H1 (cell line): ENCODE data around the gene VTI1B. TPM values are rescaled to one million over a fixed set of nuclear protein-coding genes. Genes with fewer than 3 reads are reported as not detected.

Experiments
- CTCF ChIA-PET: fragments of 300-600 bp; sonication (Branson Sonifier 250); formaldehyde crosslinking; loops from one replicate; lab custom pipeline; 2021; ENCODE audit not compliant: partially characterized antibody; lab: Charles Lee
- POLR2A ChIA-PET: fragments of 300-600 bp; sonication (Branson Sonifier 250); formaldehyde crosslinking; loops from one replicate; lab custom pipeline; 2021; ENCODE audit warnings: inconsistent platforms; ENCODE audit not compliant: partially characterized antibody; lab: Charles Lee
- DNase-seq, 2 experiments: peaks; one replicate each; pipeline versions ENCODE4 v3.0.0 to v3.0.0-alpha.2; 2010 to 2022; ENCODE audit warnings: low spot score in 2 of 2, low read depth in 1 of 2, mixed read lengths in 1 of 2
- FAIRE-seq: peaks from 2 replicates; lab custom pipeline; 2011; peaks lifted over from hg19 to GRCh38; lab: Jason Lieb, UNC
- H2AFZ ChIP-seq: 2 replicates; pipeline ENCODE4 v1.8.1; 2012; ENCODE audit warnings: low read length, inconsistent platforms
- H2AK5ac ChIP-seq: 2 replicates; pipeline ENCODE4 v1.6.1; 2013; ENCODE audit warnings: low read depth, low read length
- H2BK120ac ChIP-seq: replicated peaks from 2 replicates; pipeline ENCODE3; 2013; ENCODE audit warnings: low read depth, low read length, inconsistent platforms
- H2BK12ac ChIP-seq: 2 replicates; pipeline ENCODE4 v1.6.1; 2013; ENCODE audit warnings: low read depth, low read length
- H2BK15ac ChIP-seq: 2 replicates; pipeline ENCODE4 v1.6.1; 2013; ENCODE audit warnings: low read length
- H2BK20ac ChIP-seq: 2 replicates; pipeline ENCODE4 v1.6.1; 2013; ENCODE audit warnings: low read length
- H2BK5ac ChIP-seq: 2 replicates; pipeline ENCODE4 v1.6.1; 2013; ENCODE audit warnings: low read depth, low read length
- H3K14ac ChIP-seq: 2 replicates; pipeline ENCODE4 v1.6.1; 2013; ENCODE audit warnings: inconsistent platforms; ENCODE audit not compliant: insufficient read length
- H3K18ac ChIP-seq: 2 replicates; pipeline ENCODE4 v1.6.1; 2013; ENCODE audit warnings: low read length; ENCODE audit errors: extremely low read depth
- H3K23ac ChIP-seq: 2 replicates; pipeline ENCODE4 v1.6.1; 2013; ENCODE audit warnings: inconsistent platforms; ENCODE audit not compliant: insufficient read length
- H3K23me2 ChIP-seq: 2 replicates; pipeline ENCODE4 v1.6.1; 2013; ENCODE audit warnings: low read depth, low read length
- H3K27ac ChIP-seq: 2 replicates; pipeline ENCODE4 v1.6.1; 2011; ENCODE audit warnings: low read depth, low read length, inconsistent platforms
- H3K27me3 ChIP-seq, 4 experiments: replicated peaks in 1 of 4; 1 replicate in 1 of 4; 2 replicates in 3 of 4; pipeline versions ENCODE4 v1.6.1 to v1.8.1; 2011 to 2013; ENCODE audit warnings: low read length in 3 of 4, mild to moderate bottlenecking in 3 of 4, inconsistent platforms in 2 of 4, mixed read lengths in 2 of 4, moderate library complexity in 1 of 4; ENCODE audit not compliant: control insufficient read depth in 3 of 4, insufficient read depth in 3 of 4; ENCODE audit errors: extremely low read depth in 1 of 4
- H3K36me3 ChIP-seq, 4 experiments: 2 replicates each; pipeline versions ENCODE4 v1.6.1 to v1.8.1; 2011 to 2013; ENCODE audit warnings: mild to moderate bottlenecking in 4 of 4, low read length in 3 of 4, moderate library complexity in 2 of 4, control low read depth in 1 of 4, inconsistent platforms in 1 of 4; ENCODE audit not compliant: insufficient read depth in 4 of 4, control insufficient read depth in 2 of 4
- H3K4ac ChIP-seq: replicated peaks from 2 replicates; pipeline ENCODE3; 2013; ENCODE audit warnings: low read length, low read depth, mixed read lengths, inconsistent platforms; ENCODE audit not compliant: insufficient read length
- H3K4me1 ChIP-seq, 4 experiments: replicated peaks in 1 of 4; 1 replicate in 1 of 4; 2 replicates in 3 of 4; pipeline versions ENCODE4 v1.6.1 to v1.8.1; 2011 to 2013; ENCODE audit warnings: low read length in 3 of 4, inconsistent platforms in 2 of 4, mixed read lengths in 1 of 4; ENCODE audit not compliant: insufficient read depth in 4 of 4, control insufficient read depth in 3 of 4
- H3K4me2 ChIP-seq, 2 experiments: 2 replicates each; pipeline versions ENCODE4 v1.6.1 to v1.8.1; 2011 to 2013; ENCODE audit warnings: low read depth in 2 of 2, low read length in 2 of 2, control low read depth in 1 of 2, inconsistent platforms in 1 of 2, mild to moderate bottlenecking in 1 of 2; ENCODE audit not compliant: insufficient read depth in 1 of 2
- H3K4me3 ChIP-seq, 4 experiments: fragments of 200-600, 300-600 bp in 1 of 4; sonication (generic), shearing (Covaris generic), sonication (Bioruptor Twin) in 1 of 4; 2 replicates each; pipeline versions ENCODE4 v1.5.1 to v1.8.1; 2011 to 2016; ENCODE audit warnings: low read length in 4 of 4, low read depth in 3 of 4, control low read depth in 2 of 4, inconsistent platforms in 2 of 4, mild to moderate bottlenecking in 2 of 4, mixed read lengths in 1 of 4, moderate library complexity in 1 of 4; ENCODE audit not compliant: insufficient read depth in 2 of 4; ENCODE audit errors: extremely low read depth in 1 of 4
- H3K56ac ChIP-seq: replicated peaks from 2 replicates; pipeline ENCODE3; 2013; ENCODE audit warnings: low read depth, mild to moderate bottlenecking, mixed read lengths, low read length, inconsistent platforms; ENCODE audit not compliant: insufficient read length
- H3K79me1 ChIP-seq: 2 replicates; pipeline ENCODE4 v1.6.1; 2013; ENCODE audit warnings: low read depth, low read length, control low read depth
- H3K79me2 ChIP-seq, 2 experiments: 2 replicates each; pipeline versions ENCODE4 v1.6.1 to v1.8.1; 2012 to 2013; ENCODE audit warnings: low read length in 2 of 2, mild to moderate bottlenecking in 2 of 2, inconsistent platforms in 1 of 2; ENCODE audit not compliant: insufficient read depth in 2 of 2, control insufficient read depth in 1 of 2
- H3K9ac ChIP-seq, 4 experiments: replicated peaks in 1 of 4; 1 replicate in 1 of 4; 2 replicates in 3 of 4; pipeline versions ENCODE4 v1.6.1 to v1.8.1; 2011 to 2013; ENCODE audit warnings: low read depth in 3 of 4, low read length in 3 of 4, control low read depth in 2 of 4, mild to moderate bottlenecking in 2 of 4, moderate library complexity in 2 of 4, inconsistent platforms in 1 of 4; ENCODE audit errors: extremely low read depth in 1 of 4
- H3K9me3 ChIP-seq, 2 experiments: 2 replicates each; pipeline versions ENCODE4 v1.6.1 to v1.8.1; 2012 to 2013; ENCODE audit warnings: mild to moderate bottlenecking in 2 of 2, moderate library complexity in 2 of 2, control low read depth in 1 of 2, inconsistent platforms in 1 of 2, low read depth in 1 of 2, low read length in 1 of 2, mixed read lengths in 1 of 2; ENCODE audit not compliant: insufficient read depth in 2 of 2
- H4K20me1 ChIP-seq, 2 experiments: replicated peaks in 1 of 2; 2 replicates each; pipeline versions ENCODE3 to v1.8.1; 2011 to 2013; ENCODE audit warnings: inconsistent platforms in 2 of 2, low read length in 2 of 2, mild to moderate bottlenecking in 1 of 2; ENCODE audit not compliant: insufficient read depth in 2 of 2, control insufficient read depth in 1 of 2
- H4K5ac ChIP-seq: 2 replicates; pipeline ENCODE4 v1.6.1; 2013; ENCODE audit warnings: low read length, low read depth, mixed read lengths, inconsistent platforms; ENCODE audit not compliant: insufficient read length
- H4K8ac ChIP-seq: 2 replicates; pipeline ENCODE4 v1.8.0; 2013; ENCODE audit warnings: mild to moderate bottlenecking, moderate library complexity, low read length, inconsistent platforms; ENCODE audit not compliant: insufficient read depth; ENCODE audit errors: extremely low read depth
- H4K91ac ChIP-seq: replicated peaks from 2 replicates; pipeline ENCODE3; 2013; ENCODE audit warnings: low read length, mixed read lengths, inconsistent platforms; ENCODE audit not compliant: insufficient read length
- CTCF ChIP-seq, 3 experiments: IDR thresholded peaks; 1 replicate in 2 of 3; 2 replicates in 1 of 3; pipeline versions ENCODE4 v1.5.1 to v1.6.1; 2011; ENCODE audit warnings: low read length in 3 of 3, mild to moderate bottlenecking in 3 of 3, inconsistent platforms in 2 of 3, low read depth in 1 of 3, moderate library complexity in 1 of 3; ENCODE audit not compliant: insufficient read depth in 1 of 3; ENCODE audit errors: control extremely low read depth in 1 of 3
- E2F6 ChIP-seq: IDR thresholded peaks from 2 replicates; pipeline ENCODE4 v1.6.1; 2012; ENCODE audit warnings: inconsistent platforms
- GTF2F1 ChIP-seq: IDR thresholded peaks from 2 replicates; pipeline ENCODE4 v1.6.1; 2012; ENCODE audit warnings: low read depth, low read length, improper control_type of control experiment, borderline replicate concordance
- KDM5A ChIP-seq: fragments of 200-600 bp; IDR thresholded peaks from 2 replicates; pipeline ENCODE4 v1.7.1; 2012; ENCODE audit warnings: mild to moderate bottlenecking, low read length, inconsistent platforms, mixed read lengths
- MAX ChIP-seq: IDR thresholded peaks from 2 replicates; pipeline ENCODE4 v1.6.1; 2012; ENCODE audit warnings: inconsistent platforms
- RAD21 ChIP-seq, 2 experiments: IDR thresholded peaks in 1 of 2; conservative IDR thresholded peaks in 1 of 2; 2 replicates each; pipeline ENCODE4 v1.6.1; 2011; ENCODE audit warnings: low read depth in 2 of 2, low read length in 2 of 2, improper control_type of control experiment in 1 of 2, inconsistent platforms in 1 of 2, mild to moderate bottlenecking in 1 of 2, moderate library complexity in 1 of 2
- SP2 ChIP-seq: IDR thresholded peaks from 2 replicates; pipeline ENCODE4 v1.6.1; 2012; ENCODE audit warnings: mild to moderate bottlenecking, low read length, inconsistent platforms
- SRF ChIP-seq: IDR thresholded peaks from 2 replicates; pipeline ENCODE4 v1.6.1; 2011; ENCODE audit warnings: mild to moderate bottlenecking, low read depth, low read length, moderate library complexity
- ZNF274 ChIP-seq: IDR thresholded peaks from 2 replicates; pipeline ENCODE4 v1.7.0; 2012; ENCODE audit warnings: low read length, borderline replicate concordance; ENCODE audit errors: extremely low read depth
- WGBS, 2 experiments: shearing (Covaris generic) in 1 of 2; methylation state at CpG; one replicate each; pipeline versions ENCODE4 v1.1.6 to v1.1.7; 2013 to 2015; ENCODE audit warnings: low lambda C conversion rate in 2 of 2, mixed read lengths in 2 of 2, inconsistent platforms in 1 of 2, low coverage in 1 of 2, missing lambda C conversion rate in 1 of 2; ENCODE audit not compliant: insufficient replicate concordance in 2 of 2, insufficient coverage in 1 of 2, insufficient read length in 1 of 2; ENCODE audit errors: extremely low coverage in 1 of 2, missing lambda C conversion rate in 1 of 2; 5-methylcytosine and 5-hydroxymethylcytosine counted together
- polyA plus RNA-seq, 7 experiments: library from polyadenylated mRNA; depleted of rRNA in 3 of 7; stranded (reverse) in 5 of 7; unstranded in 2 of 7; fragments of >200 nt in 5 of 7; fragments of 200-250 nt in 2 of 7; gene quantifications; 1 replicate in 5 of 7; 2 replicates in 1 of 7; 4 replicates in 1 of 7; pipeline versions ENCODE4 v1.2.1 to v1.2.3, GENCODE V29; 2011 to 2013; ENCODE audit warnings: missing spikeins in 2 of 7, mixed read lengths in 2 of 7
- total RNA-seq: library from RNA; stranded (reverse); fragmentation: NEBNext Ultra II Directional; extraction: Animal tissue kit (Norgen Biotek cat#: 25700); gene quantifications from 2 replicates; pipeline ENCODE4 v1.2.1, GENCODE V29; 2021

The VTI1B gene
- total and polyA plus RNA-seq, 2 of the 8 experiments (the other 6 are each of a cell fraction or from before 2014, with no cell fraction given), result 28.1 to 98.7 TPM

GRCh38 chr14:67704484-67705089 lies 30.2 kb upstream of the VTI1B start:
- Histone ChIP-seq H3K18ac (no peak overlapping the region), H3K4me1 (no peaks in the 10 kb centered on the region), H3K23me2 (no peaks in the 10 kb centered on the region), H4K91ac (no peak overlapping the region), H2BK12ac (no peak overlapping the region), H3K79me2 (no peaks in the 10 kb centered on the region), H3K4me2 (no peak overlapping the region), H3K23ac (no peak overlapping the region), H2AFZ (peak overlapping the region; percentile 56; the same call in 1 of the 2 replicates), H2AK5ac (no peak overlapping the region), H3K27ac (no peak overlapping the region), H2BK5ac (no peak overlapping the region), H3K36me3 (no peaks in the 10 kb centered on the region), H3K9me3 (peaks cover 8 to 13% of the 10 kb centered on the region in 2 experiments), H3K79me1 (no peaks in the 10 kb centered on the region), H4K20me1 (no peaks in the 10 kb centered on the region), H3K56ac (no peak overlapping the region), H3K14ac (no peak overlapping the region), H3K4me3 (no peak overlapping the region), H3K27me3 (no peaks in the 10 kb centered on the region), H4K5ac (no peak overlapping the region), H2BK20ac (no peak overlapping the region), H2BK15ac (no peak overlapping the region), H2BK120ac (no peak overlapping the region), H4K8ac (no peak overlapping the region), H3K9ac (no peak overlapping the region), H3K4ac (no peak overlapping the region)
- DNase-seq (no peak), FAIRE-seq (peak; percentile 85)
- WGBS, 2 experiments, result 7% methylated on average over 3 of the region's 3 CpGs; no CpG with 5 or more reads in 1 of the 2 experiments
- POLR2A ChIA-PET, result interaction anchor here (0.8 to 2.5 kb wide), 4 partner anchors 10 to 163 kb away, joined by 3 to 13 read pairs (median 5); partner anchors contain the start of gene RDH11
- CTCF ChIA-PET, result interaction anchor here (0.6 to 6.7 kb wide), 58 partner anchors 10 to 1214 kb away, joined by 3 to 147 read pairs (median 4); partner anchors contain the start of genes ARG2, ATP6V1D, EIF2S1 and PIGH
- TF ChIP-seq MAX, result no peak
- peak; percentile 88 to 89 for TF ChIP-seq RAD21 (IDR thresholded peaks at IDR 0.05 in 1 of 2, conservative IDR thresholded peaks at IDR 0.05 in 1 of 2; ENCODE audit: low read depth in 2 of 2, low read length in 2 of 2)
- TF ChIP-seq SRF, result no peak
- peak in 2 of 3 experiments; percentile 66 to 73; a peak in 3 of 4 replicates for TF ChIP-seq CTCF (IDR thresholded peaks at IDR 0.05; ENCODE audit: control extremely low read depth in 1 of 3, insufficient read depth in 1 of 3, low read depth in 1 of 3, low read length in 3 of 3)
- TF ChIP-seq KDM5A, result no peak
- no peak for TF ChIP-seq SP2
- no peak for TF ChIP-seq GTF2F1
- no peak for TF ChIP-seq E2F6
- TF ChIP-seq ZNF274, result no peak
